NCI-H1092 (cell line): ENCODE results near the gene MAGOHB.
"Not testable (repeated sequence)": the region's sequence is repeated elsewhere in the genome, so short reads cannot be mapped to it uniquely, and the experiment has no call there.

Experiments
- DNase-seq: peaks from one replicate; lab custom pipeline; 2025; lab: John Stamatoyannopoulos, UW

Gene MAGOHB

GRCh38 chr12:10613349-10614055 lies at the start of gene MAGOHB:
TSS of gene MAGOHB (minus strand) at chr12:10613609. CDS start at chr12:10613532, 77 bp downstream.
- peak; percentile 96 for DNase-seq

- no peak for DNase-seq
These were observed 47.9 kb upstream of the MAGOHB start for GRCh38 chr12:10661338-10661737.

- no peak for DNase-seq
These were observed 40.6 kb upstream of the MAGOHB start for GRCh38 chr12:10654003-10654402.

DNA sequence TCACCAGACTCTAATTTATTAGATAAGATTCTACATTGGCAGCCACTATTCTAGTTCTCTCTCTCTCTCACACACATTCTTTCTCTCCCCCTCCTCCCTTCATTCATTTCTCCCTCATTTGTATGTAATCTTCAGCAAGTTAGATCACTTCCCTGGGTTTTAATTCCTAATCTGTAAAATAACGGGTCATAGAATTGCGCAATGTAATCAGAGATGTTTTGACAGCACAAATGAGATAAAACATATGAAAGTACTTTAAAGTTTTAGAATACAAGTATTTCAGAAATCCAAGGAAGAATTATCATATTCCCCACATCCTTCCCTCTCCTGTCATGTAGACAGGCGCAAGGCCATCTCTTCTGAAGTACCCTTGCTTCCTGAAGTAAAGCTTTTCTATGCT lies 38.8 kb upstream of the MAGOHB start:
- no peak for DNase-seq

GRCh38 chr12:10646576-10646975 lies 33.2 kb upstream of the MAGOHB start:
- not testable (repeated sequence) for DNase-seq

GRCh38 chr12:10645910-10646309 lies 32.5 kb upstream of the MAGOHB start:
- no peak for DNase-seq

DNA sequence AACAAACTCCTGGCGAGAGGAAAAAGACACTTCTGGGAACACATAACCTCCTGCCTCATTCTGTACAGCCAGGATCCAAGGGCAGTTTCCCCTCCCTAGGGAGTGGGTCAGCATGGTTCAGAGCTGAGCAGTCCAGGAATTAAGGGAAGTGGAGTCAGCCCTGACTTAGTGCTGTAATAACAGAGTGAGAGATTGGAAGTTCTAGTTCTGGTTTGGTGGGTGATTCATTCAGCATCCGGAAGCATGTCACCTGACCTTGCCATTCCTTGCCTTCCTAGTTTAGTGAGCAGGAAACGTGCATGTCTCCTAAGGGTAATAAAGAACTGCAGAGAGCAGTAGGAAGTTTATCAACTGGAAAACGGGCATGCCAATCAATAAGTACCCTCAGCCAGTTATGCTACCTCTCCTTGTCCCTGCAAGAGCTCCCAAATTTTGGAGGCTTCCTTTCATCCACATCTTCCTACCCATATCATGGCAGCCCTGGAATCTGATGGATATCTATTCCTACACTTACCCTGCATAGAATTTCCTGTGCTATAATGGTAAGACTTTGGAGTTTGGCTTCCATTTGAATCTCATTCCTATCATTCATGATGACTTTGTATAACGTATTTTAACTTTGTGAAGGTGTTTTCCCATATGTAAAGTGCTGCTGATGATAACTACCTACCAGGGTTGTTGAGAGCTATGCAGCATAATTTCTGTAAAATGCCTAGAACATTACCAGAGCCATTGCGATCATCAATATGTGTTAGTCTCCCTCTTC lies 28.5 kb upstream of the MAGOHB start:
- DNase-seq: no peak

DNA sequence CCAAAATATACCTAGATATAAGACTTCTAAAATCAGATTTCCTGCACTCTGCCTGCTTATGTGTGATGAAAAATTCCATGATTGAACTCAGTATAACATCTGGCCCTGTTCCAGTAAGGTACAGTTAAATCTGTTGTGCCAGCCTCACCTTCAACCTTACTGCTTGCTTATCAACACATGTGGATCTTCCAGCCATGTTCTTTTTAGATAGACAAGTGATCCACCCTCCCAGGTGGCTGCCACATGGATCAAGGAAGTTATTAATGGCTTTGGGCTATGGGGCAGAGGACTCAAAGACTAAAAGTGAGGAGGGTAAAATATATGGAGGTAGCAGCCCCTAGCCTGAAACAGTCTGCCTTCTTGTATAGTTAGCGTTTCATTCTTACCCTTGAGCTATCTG lies 25.3 kb upstream of the MAGOHB start:
- DNase-seq: no peak

DNA sequence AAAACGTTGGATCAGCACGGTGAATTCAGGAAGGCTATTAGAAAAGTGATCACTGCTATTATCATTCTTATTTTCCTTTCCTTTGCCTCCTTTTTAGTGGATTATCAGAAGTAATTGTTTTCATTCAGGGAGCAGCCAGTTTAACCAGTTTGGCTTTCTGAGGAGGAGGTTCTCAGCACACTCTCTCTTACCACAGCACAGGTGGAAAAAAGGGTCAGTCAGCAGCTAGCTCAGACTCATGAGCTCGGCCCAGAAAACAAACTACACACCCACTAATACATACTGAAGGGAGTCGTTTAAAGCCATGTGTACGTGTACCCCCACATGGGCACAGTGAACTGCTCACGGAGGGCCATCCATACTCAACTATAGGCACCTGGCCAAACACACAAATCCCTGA lies 23.2 kb upstream of the MAGOHB start:
- DNase-seq: no peak

- no peak for DNase-seq
These were observed 22.7 kb upstream of the MAGOHB start for GRCh38 chr12:10636124-10636523.

GRCh38 chr12:10635306-10635705 lies 21.9 kb upstream of the MAGOHB start:
- no peak for DNase-seq

DNA sequence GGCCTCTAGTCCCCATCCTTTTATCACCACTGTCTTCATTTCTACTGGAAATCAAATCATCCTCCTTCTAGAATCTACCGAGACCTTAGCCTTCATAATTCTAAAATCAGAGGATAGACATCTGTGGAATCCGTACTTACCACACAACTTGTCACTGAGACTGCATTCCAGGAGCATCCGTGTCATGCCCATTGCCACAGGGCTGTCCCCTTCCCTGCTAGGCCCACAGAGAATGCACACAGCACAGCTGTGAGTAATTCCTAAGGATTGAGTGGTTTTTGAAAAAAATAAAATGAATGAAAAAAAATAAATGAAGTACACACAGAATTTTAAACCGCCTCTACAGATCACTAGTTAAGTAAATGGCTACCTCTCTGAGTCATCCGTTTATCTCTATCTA lies 21.0 kb upstream of the MAGOHB start:
- no peak for DNase-seq

DNA sequence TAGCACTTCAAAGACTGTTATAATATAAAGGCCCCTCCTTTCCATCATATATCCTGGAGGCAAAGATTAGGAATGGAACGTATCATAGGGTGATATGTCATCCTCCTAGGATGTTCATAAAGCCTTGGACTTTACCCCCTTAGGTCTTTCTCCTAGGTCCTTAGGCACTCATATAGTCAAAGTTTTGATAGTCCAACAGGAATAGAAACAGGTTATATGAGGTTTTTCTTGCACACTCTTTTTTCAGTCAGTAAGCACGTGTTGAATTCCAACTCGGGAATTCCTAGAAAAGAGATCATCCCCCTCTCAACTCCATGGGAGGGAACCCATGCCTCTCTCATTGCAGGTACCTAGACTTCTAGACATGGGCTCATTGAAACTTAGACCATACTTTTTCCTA lies 20.1 kb upstream of the MAGOHB start:
- no peak for DNase-seq

DNA sequence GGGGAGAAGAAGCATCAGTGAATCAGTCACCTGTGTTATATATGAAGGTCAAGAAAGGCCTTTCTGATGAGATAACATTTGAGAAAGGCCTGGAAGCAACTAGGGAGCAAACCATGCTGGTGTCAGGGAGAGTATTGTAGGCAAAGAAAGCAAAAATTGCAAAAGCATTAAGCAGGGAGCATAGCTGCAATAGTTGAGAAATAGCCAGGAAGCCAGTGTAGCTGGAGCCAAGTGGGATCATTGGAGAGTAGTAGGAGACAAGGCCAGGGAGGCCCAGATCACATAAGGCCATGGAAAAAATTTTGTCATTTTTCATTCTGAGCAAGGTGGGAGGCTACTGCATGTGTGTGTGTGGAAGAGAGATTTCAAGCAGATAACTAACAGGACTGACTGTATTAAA lies 18.8 kb upstream of the MAGOHB start:
- DNase-seq: no peak

GRCh38 chr12:10624605-10625004 lies 11.2 kb upstream of the MAGOHB start:
- no peak for DNase-seq

DNA sequence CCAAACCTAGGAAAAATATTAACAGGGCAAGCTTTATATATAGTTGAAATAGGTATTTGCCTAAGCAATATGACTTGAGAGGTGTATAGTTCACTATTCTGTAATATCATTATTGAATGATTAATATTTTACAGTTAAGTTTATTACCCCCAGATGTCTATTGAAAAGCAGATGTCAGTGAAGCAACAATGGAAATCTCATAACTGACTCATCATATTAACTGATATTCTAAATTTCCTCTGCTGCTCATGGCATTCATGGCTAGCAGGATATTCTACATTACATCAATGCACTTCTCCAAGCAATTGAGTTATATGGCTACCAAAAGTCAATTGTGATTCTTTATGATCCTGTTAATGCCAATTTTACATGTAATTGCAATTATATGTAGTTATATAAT lies 9.7 kb upstream of the MAGOHB start:
- DNase-seq: no peak

DNA sequence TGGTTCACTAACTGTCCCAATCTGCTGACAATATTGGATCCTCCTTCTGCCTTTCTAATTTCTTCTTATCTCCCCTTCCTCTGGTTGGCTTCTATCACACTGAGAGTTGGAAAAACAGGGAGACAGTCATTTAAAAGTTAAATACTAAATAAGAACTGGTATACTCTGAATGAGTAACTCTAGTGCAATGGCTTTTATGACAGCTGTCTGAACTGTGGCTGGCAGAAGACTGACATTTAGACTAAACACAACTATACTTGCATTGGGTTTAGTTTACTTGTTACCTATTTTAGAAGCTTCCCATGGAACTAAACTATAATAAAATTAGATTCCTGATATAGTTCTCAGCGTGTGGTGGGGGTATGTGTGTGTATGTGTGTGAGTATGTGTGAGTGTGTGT lies 7.9 kb upstream of the MAGOHB start:
- no peak for DNase-seq

GRCh38 chr12:10620078-10620779 lies 6.8 kb upstream of the MAGOHB start:
- no peak for DNase-seq

DNA sequence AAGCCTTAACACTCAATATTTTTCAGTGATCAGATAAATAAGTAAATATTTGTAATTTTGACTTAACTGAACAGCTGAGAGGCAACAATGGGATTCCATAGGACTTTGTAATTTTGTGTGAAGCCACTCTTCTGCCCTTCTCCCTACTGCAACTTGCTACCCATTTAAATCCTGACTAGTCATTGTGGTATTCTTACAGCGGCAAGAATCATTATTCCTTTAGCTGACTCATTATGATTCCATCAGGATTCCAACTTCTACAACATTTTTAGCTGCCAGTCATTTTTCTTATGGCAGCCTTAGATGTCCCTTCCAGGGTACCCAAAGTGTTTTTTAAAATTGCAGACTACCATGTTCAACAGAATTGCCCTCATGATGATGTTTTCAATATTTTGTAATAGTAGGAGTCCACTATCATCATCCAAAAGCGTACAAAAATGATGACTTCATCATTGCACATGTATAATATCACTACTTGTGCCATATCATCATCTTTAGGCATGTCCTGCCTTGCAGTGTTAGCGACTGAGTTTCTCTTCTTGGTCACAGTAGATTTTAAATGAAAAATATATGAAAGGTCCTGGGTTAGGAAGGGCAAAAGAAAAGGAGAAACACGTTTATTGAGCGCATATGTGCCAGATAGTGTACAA lies 5.1 kb upstream of the MAGOHB start:
- no peak for DNase-seq

DNA sequence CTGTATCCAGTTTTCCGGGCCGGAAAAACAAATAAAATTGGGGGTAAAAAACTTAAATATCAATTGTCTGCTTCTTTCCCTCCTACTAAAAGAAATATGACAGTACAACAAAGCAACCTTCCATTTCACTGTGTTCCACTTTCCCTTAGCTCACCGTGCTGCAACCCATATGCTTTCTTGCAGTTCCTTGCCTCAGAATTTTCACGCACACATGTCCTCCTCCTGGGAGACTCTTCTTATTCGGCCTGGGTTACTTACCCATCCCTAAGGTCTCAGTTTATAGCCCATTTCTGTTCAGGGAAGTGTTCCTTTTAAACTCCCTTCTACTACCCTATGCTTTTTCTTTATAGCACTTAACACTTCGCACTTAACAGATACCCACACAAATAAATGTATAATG lies 4.5 kb upstream of the MAGOHB start:
- DNase-seq: no peak

- no peak for DNase-seq
These were observed 2.1 kb upstream of the MAGOHB start for GRCh38 chr12:10615532-10615931.

DNA sequence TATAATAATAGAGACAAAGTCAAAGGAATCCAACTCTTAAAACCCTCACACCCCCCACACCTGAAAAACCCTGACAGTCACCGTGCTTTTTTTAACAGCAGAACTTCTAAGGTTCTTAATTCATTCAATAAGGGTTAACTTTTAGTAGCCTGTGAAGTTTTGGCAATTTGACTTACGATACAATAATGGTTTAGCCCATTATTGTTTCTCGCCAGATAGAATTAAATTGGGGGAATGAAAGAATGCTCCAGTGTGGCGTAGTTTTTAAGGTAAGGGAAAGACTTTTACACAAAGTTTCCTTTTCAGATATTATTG lies 604 bp upstream of the MAGOHB start:
- DNase-seq: no peak

DNA sequence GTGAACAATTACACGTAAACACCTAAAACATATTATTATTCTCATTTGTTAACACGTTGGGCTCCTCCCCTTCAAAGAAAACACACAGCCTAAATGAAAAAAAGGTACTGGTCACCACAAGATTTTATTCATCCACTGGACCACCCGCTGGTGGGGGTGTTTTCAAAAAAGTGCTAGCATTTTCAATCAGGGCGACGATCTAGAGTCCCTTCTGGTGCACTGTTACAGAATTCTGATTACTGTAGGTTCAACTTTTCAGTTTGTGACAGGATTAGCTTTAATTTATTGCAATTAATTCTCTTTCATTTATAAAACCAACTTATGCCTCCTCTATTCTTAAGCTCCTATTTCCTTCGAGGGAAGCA lies 443 bp downstream of the MAGOHB start:
- DNase-seq: no peak
